Natural killer cell (primary cell): ENCODE data around the gene RILP. TPM values are rescaled to one million over a fixed set of nuclear protein-coding genes. Genes with fewer than 3 reads are reported as not detected.

Experiments used
- ATAC-seq, 3 donors: fragments of 150-1000 bp in 2 of 3; fragments of 200-7000 bp in 1 of 3; cut with Tn5 transposase; 1 replicate in 1 of 3; 2 replicates in 2 of 3; pipeline ENCODE4 v1.10.0; 2021; ENCODE audit warnings: mild to moderate bottlenecking in 2 of 3, moderate library complexity in 2 of 3
- DNase-seq, 2 donors: peaks; one replicate each; pipeline versions ENCODE4 v3.0.0 to v3.0.0-alpha.2; 2013 to 2021; ENCODE audit warnings: mixed read lengths in 1 of 2
- H3K27ac ChIP-seq: one replicate; pipeline ENCODE4 v1.5.1; 2013; ENCODE audit warnings: mild to moderate bottlenecking, low read length
- H3K27me3 ChIP-seq: one replicate; pipeline ENCODE4 v1.6.1; 2013; ENCODE audit warnings: low read length; ENCODE audit not compliant: control insufficient read depth, insufficient read depth
- H3K36me3 ChIP-seq: one replicate; pipeline ENCODE4 v1.6.1; 2013; ENCODE audit warnings: low read length; ENCODE audit not compliant: control insufficient read depth, insufficient read depth
- H3K4me1 ChIP-seq: one replicate; pipeline ENCODE4 v1.6.1; 2013; ENCODE audit warnings: low read length; ENCODE audit not compliant: control insufficient read depth, insufficient read depth
- H3K4me3 ChIP-seq: one replicate; pipeline ENCODE4 v1.5.1; 2013; ENCODE audit warnings: low read length
- H3K9me3 ChIP-seq: one replicate; pipeline ENCODE4 v1.6.1; 2013; ENCODE audit warnings: low read length; ENCODE audit not compliant: control insufficient read depth, insufficient read depth
- H3K27ac Mint-ChIP-seq, 2 donors: one replicate each; pipeline ENCODE4 v1.8.0; 2022; ENCODE audit warnings: mild to moderate bottlenecking in 2 of 2, mixed read lengths in 2 of 2, moderate library complexity in 1 of 2
- H3K27me3 Mint-ChIP-seq, 2 donors: one replicate each; pipeline ENCODE4 v1.8.0; 2022; ENCODE audit warnings: low read depth in 2 of 2, mixed read lengths in 2 of 2
- H3K36me3 Mint-ChIP-seq: one replicate; pipeline ENCODE4 v1.8.0; 2022; ENCODE audit warnings: mixed read lengths
- H3K4me1 Mint-ChIP-seq, 2 donors: one replicate each; pipeline ENCODE4 v1.8.0; 2022; ENCODE audit warnings: mixed read lengths in 2 of 2
- H3K4me3 Mint-ChIP-seq: one replicate; pipeline ENCODE4 v1.8.0; 2022; ENCODE audit warnings: mild to moderate bottlenecking, moderate library complexity, mixed read lengths
- H3K9me3 Mint-ChIP-seq, 2 donors: one replicate each; pipeline ENCODE4 v1.8.0; 2022; ENCODE audit warnings: mixed read lengths in 2 of 2
- WGBS: methylation state at CpG from one replicate; pipeline ENCODE4 v1.1.7; 2013; ENCODE audit warnings: missing lambda C conversion rate; ENCODE audit not compliant: insufficient coverage; 5-methylcytosine and 5-hydroxymethylcytosine counted together
- intact Hi-C: fragments of 100-400 bp; cut with micrococcal nuclease; formaldehyde crosslinking; loops from one replicate; pipeline ENCODE4 v1.14.2; 2022
- total RNA-seq, 4 donors: library from RNA; stranded (reverse); fragments of 120-200 nt in 1 of 4; gene quantifications; one replicate each; pipeline versions ENCODE4 v1.2.3 to v1.2.4, GENCODE V29; 2013 to 2022
- TF ChIP-seq, protein P1 (sequence below): fragments of 200-600 bp; IDR thresholded peaks from one replicate; pipeline ENCODE4 v1.8.0; 2022; ENCODE audit warnings: antibody characterized with exemption

Gene RILP
- total RNA-seq, 3 donors from 2014 or later (not counting 1 experiment from before 2014, with no cell fraction given): 2.3 to 5.1 (median 4.0) TPM

DNA sequence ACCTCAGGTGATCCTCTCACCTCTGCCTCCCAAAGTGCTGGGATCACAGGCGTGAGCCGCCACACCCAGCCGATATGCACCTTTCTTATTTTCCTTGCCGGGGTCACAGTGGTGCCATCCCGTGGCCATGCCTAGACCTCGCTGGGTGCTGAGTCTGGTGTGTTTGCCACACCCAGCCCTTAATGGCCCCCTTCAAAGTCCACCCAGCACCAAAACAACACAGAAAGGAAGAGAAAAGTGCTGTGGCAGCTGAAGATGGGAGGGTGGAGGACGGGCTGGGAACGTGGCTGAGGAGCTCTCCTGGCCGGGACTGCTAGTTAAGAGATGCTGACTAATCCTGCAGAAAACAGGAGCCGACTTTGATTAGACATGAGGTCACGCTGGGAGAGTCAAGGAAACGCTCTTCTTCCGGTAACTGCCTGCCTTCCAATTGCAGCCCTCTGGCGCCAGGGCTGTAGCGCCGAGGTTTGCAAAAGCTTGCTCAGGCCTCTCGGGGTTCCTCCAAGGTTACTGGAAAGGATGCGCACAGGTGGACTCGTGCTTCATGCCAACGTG, 32.0 kb downstream of the RILP start:
- peaks cover 5% of the 10 kb centered on the region for H3K4me1 ChIP-seq
- WGBS: 81% methylated on average over 20 of the region's 20 CpGs
- ATAC-seq (no peak), DNase-seq (no peak)
- no peaks in the 10 kb centered on the region for H3K27me3 ChIP-seq
- H3K9me3 ChIP-seq: no peaks in the 10 kb centered on the region
- Mint-ChIP-seq H3K4me1 (peaks cover 9 to 14% of the 10 kb centered on the region in 2 donors), H3K27ac (no peak overlapping the region), H3K9me3 (no peaks in the 10 kb centered on the region), H3K36me3 (no peaks in the 10 kb centered on the region), H3K4me3 (no peak overlapping the region), H3K27me3 (no peaks in the 10 kb centered on the region)
- no peak overlapping the region for H3K4me3 ChIP-seq
- peaks cover 2% of the 10 kb centered on the region for H3K36me3 ChIP-seq
- H3K27ac ChIP-seq: no peak overlapping the region
- TF ChIP-seq, protein P1, sequence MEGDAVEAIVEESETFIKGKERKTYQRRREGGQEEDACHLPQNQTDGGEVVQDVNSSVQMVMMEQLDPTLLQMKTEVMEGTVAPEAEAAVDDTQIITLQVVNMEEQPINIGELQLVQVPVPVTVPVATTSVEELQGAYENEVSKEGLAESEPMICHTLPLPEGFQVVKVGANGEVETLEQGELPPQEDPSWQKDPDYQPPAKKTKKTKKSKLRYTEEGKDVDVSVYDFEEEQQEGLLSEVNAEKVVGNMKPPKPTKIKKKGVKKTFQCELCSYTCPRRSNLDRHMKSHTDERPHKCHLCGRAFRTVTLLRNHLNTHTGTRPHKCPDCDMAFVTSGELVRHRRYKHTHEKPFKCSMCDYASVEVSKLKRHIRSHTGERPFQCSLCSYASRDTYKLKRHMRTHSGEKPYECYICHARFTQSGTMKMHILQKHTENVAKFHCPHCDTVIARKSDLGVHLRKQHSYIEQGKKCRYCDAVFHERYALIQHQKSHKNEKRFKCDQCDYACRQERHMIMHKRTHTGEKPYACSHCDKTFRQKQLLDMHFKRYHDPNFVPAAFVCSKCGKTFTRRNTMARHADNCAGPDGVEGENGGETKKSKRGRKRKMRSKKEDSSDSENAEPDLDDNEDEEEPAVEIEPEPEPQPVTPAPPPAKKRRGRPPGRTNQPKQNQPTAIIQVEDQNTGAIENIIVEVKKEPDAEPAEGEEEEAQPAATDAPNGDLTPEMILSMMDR: no peak
- intact Hi-C loops: no loop called here

DNA sequence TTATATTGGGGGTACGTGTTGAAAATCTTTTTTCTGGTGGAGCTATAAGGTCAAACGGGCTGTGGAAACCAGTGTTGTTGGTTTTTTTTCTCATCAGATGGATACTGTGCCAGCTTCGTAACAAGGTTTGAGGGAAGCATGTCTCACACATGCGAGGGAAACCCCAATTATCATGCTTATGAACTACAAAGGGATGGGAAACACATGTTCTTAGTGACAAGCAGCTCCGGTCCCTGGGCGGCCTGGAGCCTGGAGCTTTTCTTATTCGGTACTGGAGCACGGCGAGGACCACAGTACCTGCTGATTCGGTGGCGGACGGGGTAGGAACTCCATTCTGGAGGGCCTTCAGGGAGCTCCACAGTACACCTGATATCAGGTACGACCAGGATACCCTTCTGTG, 33.6 kb downstream of the RILP start:
- H3K27ac Mint-ChIP-seq: no peak overlapping the region
- intact Hi-C loops: no loop called here
- no peaks in the 10 kb centered on the region for H3K9me3 ChIP-seq
- no peaks in the 10 kb centered on the region for H3K27me3 ChIP-seq
- H3K4me1 Mint-ChIP-seq: peaks cover 9 to 14% of the 10 kb centered on the region in 2 donors
- TF ChIP-seq, protein P1: no peak
- no peak overlapping the region for H3K4me3 ChIP-seq
- H3K36me3 Mint-ChIP-seq: no peaks in the 10 kb centered on the region
- no peak for ATAC-seq
- peaks cover 11% of the 10 kb centered on the region for H3K4me1 ChIP-seq
- DNase-seq: no peak
- no peaks in the 10 kb centered on the region for H3K27me3 Mint-ChIP-seq
- H3K9me3 Mint-ChIP-seq: no peaks in the 10 kb centered on the region
- no peak overlapping the region for H3K27ac ChIP-seq
- no peaks in the 10 kb centered on the region for H3K36me3 ChIP-seq
- H3K4me3 Mint-ChIP-seq: no peak overlapping the region
- 85% methylated on average over 13 of the region's 13 CpGs for WGBS

DNA sequence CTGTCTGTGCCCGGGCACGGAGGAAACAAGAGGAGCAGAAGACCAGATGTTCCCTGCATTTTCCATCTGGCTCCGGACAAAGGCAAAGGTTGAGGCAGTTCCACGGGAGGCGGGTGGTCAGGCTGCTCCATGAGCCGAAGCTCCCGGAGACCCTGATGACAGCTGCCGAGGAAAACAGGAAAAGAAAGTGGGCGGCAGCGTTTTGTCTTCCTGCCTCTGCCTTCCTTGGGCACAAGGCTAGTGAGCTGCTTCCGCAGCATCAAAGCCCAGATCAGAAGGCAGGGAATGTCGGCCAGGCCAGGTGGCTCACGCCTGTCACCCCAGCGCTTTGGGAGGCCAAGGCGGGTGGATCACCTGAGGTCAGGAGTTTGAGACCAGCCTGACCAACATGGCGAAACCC, 37.3 kb downstream of the RILP start:
- Mint-ChIP-seq H3K4me1 (peaks cover 10 to 22% of the 10 kb centered on the region in 2 donors), H3K27ac (peak overlapping the region in 1 of 2 donors; percentile 13), H3K36me3 (no peaks in the 10 kb centered on the region), H3K27me3 (no peaks in the 10 kb centered on the region), H3K4me3 (no peak overlapping the region), H3K9me3 (no peaks in the 10 kb centered on the region)
- Histone ChIP-seq H3K4me1 (peaks cover 24% of the 10 kb centered on the region), H3K36me3 (no peaks in the 10 kb centered on the region), H3K4me3 (no peak overlapping the region), H3K27ac (no peak overlapping the region), H3K9me3 (no peaks in the 10 kb centered on the region), H3K27me3 (no peaks in the 10 kb centered on the region)
- TF ChIP-seq, protein P1: no peak
- no peak for ATAC-seq
- intact Hi-C loops: no loop called here
- WGBS: 93% methylated on average over 16 of the region's 16 CpGs
- no peak for DNase-seq

DNA sequence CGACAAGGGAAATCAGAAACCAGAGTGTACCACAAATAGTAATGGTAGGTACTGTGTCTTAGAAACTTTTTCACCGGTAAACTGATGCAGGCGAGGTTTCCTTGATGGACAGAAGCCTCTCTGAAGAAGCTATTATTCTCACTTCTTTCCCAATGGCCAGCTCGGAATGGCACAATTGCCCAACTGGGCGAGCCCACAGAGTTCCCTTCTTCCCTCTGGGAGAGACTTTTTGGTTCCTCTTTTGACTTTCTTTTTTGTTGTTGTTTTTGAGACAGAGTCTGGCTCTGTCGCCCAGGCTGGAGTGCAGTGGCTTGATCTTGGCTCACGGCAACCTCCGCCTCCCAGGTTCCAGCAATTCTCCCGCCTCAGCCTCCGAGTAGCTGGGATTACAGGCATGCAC, 38.0 kb downstream of the RILP start:
- Mint-ChIP-seq H3K4me3 (no peak overlapping the region), H3K4me1 (peaks cover 15 to 28% of the 10 kb centered on the region in 2 donors), H3K9me3 (no peaks in the 10 kb centered on the region), H3K27ac (peak overlapping the region in 1 of 2 donors; percentile 13), H3K27me3 (no peaks in the 10 kb centered on the region), H3K36me3 (no peaks in the 10 kb centered on the region)
- DNase-seq (no peak), ATAC-seq (no peak)
- Histone ChIP-seq H3K27me3 (no peaks in the 10 kb centered on the region), H3K9me3 (no peaks in the 10 kb centered on the region), H3K4me1 (peaks cover 31% of the 10 kb centered on the region), H3K36me3 (no peaks in the 10 kb centered on the region), H3K4me3 (no peak overlapping the region), H3K27ac (no peak overlapping the region)
- TF ChIP-seq, protein P1: no peak
- intact Hi-C loops: no loop called here
- WGBS: 82% methylated on average over 10 of the region's 10 CpGs
